IMR-90 (cell line): ENCODE results near the gene ADCK2. TPM values are rescaled to one million over a fixed set of nuclear protein-coding genes. Genes with fewer than 3 reads are reported as not detected.

Experiments
- ATAC-seq: fragments of 200-7000 bp; cut with Tn5 transposase; 2 replicates; pipeline ENCODE4 v1.9.1; 2020; ENCODE audit warnings: low read depth, mild to moderate bottlenecking, moderate library complexity
- BruUV-seq: library from RNA; stranded (reverse); fragments of 400-500 nt; replicated peaks from 2 replicates; lab custom pipeline; 2021; lab: Mats Ljungman, UMichigan
- CTCF ChIA-PET: fragments of 300-600 bp; formaldehyde crosslinking; extraction: SDS; loops from one replicate; lab custom pipeline; 2021; ENCODE audit warnings: antibody characterized with exemption; lab: Yijun Ruan, JAX
- POLR2A ChIA-PET: fragments of 300-600 bp; sonication (Branson Sonifier 250); formaldehyde crosslinking; loops from one replicate; lab custom pipeline; 2022; ENCODE audit warnings: antibody characterized with exemption; ENCODE audit not compliant: unreplicated experiment; lab: Charles Lee
- DNase-seq: peaks from one replicate; pipeline ENCODE4 v3.0.0; 2013
- H2AFZ ChIP-seq: replicated peaks from 2 replicates; pipeline ENCODE3; 2013; ENCODE audit warnings: low read length, mild to moderate bottlenecking; ENCODE audit not compliant: poor library complexity
- H2AK5ac ChIP-seq: 2 replicates; pipeline ENCODE4 v1.6.1; 2013; ENCODE audit warnings: low read depth, low read length, inconsistent platforms
- H2AK9ac ChIP-seq: replicated peaks from 2 replicates; pipeline ENCODE3; 2013; ENCODE audit warnings: mild to moderate bottlenecking, low read depth, low read length, moderate library complexity; ENCODE audit not compliant: poor library complexity
- H2BK120ac ChIP-seq: 2 replicates; pipeline ENCODE4 v1.6.1; 2013; ENCODE audit warnings: low read depth, low read length, inconsistent platforms
- H2BK15ac ChIP-seq: 3 replicates; pipeline ENCODE4 v1.6.1; 2013; ENCODE audit warnings: low read depth, low read length, inconsistent platforms
- H2BK20ac ChIP-seq: 2 replicates; pipeline ENCODE4 v1.6.1; 2013; ENCODE audit warnings: low read depth, mild to moderate bottlenecking, inconsistent platforms, low read length, moderate library complexity
- H2BK5ac ChIP-seq: 2 replicates; pipeline ENCODE4 v1.6.1; 2013; ENCODE audit warnings: mild to moderate bottlenecking, low read depth, low read length, inconsistent platforms; ENCODE audit not compliant: poor library complexity, severe bottlenecking
- H3K14ac ChIP-seq: replicated peaks from 2 replicates; pipeline ENCODE4 v1.6.1; 2013; ENCODE audit warnings: low read depth, low read length, inconsistent platforms
- H3K18ac ChIP-seq: 2 replicates; pipeline ENCODE4 v1.6.1; 2013; ENCODE audit warnings: low read depth, low read length, control low read depth
- H3K23ac ChIP-seq: 2 replicates; pipeline ENCODE4 v1.6.1; 2013; ENCODE audit warnings: low read depth, low read length, inconsistent platforms
- H3K27ac ChIP-seq: 2 replicates; pipeline ENCODE4 v1.5.1; 2013; ENCODE audit warnings: mild to moderate bottlenecking, control low read depth, low read length; ENCODE audit not compliant: insufficient read depth
- H3K27me3 ChIP-seq: 2 replicates; pipeline ENCODE4 v1.6.1; 2013; ENCODE audit warnings: low read length; ENCODE audit not compliant: control insufficient read depth, insufficient read depth
- H3K36me3 ChIP-seq: 2 replicates; pipeline ENCODE4 v1.6.1; 2013; ENCODE audit warnings: low read length, mixed read lengths; ENCODE audit not compliant: control insufficient read depth, insufficient read depth
- H3K4ac ChIP-seq: 2 replicates; pipeline ENCODE4 v1.6.1; 2013; ENCODE audit warnings: low read depth, low read length, inconsistent platforms
- H3K4me1 ChIP-seq: 2 replicates; pipeline ENCODE4 v1.6.1; 2013; ENCODE audit warnings: low read length, mixed read lengths; ENCODE audit not compliant: control insufficient read depth, insufficient read depth
- H3K4me2 ChIP-seq: 2 replicates; pipeline ENCODE4 v1.6.1; 2013; ENCODE audit warnings: low read depth, mild to moderate bottlenecking, control low read depth, low read length, moderate library complexity
- H3K4me3 ChIP-seq: 2 replicates; pipeline ENCODE4 v1.5.1; 2013; ENCODE audit warnings: low read depth, mild to moderate bottlenecking, control low read depth, low read length, moderate library complexity; ENCODE audit not compliant: insufficient read depth
- H3K56ac ChIP-seq: 2 replicates; pipeline ENCODE4 v1.6.1; 2013; ENCODE audit warnings: low read length, inconsistent platforms; ENCODE audit not compliant: insufficient read depth; ENCODE audit errors: extremely low read depth
- H3K79me1 ChIP-seq, 2 experiments: 2 replicates each; pipeline ENCODE4 v1.6.1; 2013; ENCODE audit warnings: low read length in 2 of 2, inconsistent platforms in 1 of 2, low read depth in 1 of 2
- H3K9ac ChIP-seq: 2 replicates; pipeline ENCODE4 v1.6.1; 2013; ENCODE audit warnings: low read depth, low read length, control low read depth
- H3K9me1 ChIP-seq: 2 replicates; pipeline ENCODE4 v1.6.1; 2013; ENCODE audit warnings: low read length, inconsistent platforms; ENCODE audit not compliant: insufficient read depth
- H3K9me3 ChIP-seq: 2 replicates; pipeline ENCODE4 v1.6.1; 2013; ENCODE audit warnings: low read length; ENCODE audit not compliant: control insufficient read depth, insufficient read depth
- H4K20me1 ChIP-seq: 2 replicates; pipeline ENCODE4 v1.6.1; 2013; ENCODE audit warnings: low read length, inconsistent platforms; ENCODE audit not compliant: insufficient read depth
- H4K5ac ChIP-seq: 2 replicates; pipeline ENCODE4 v1.6.1; 2013; ENCODE audit warnings: mild to moderate bottlenecking, low read depth, low read length, control low read depth
- H4K8ac ChIP-seq, 2 experiments: 2 replicates each; pipeline ENCODE4 v1.6.1; 2013; ENCODE audit warnings: low read depth in 2 of 2, low read length in 2 of 2, control low read depth in 1 of 2, inconsistent platforms in 1 of 2
- H4K91ac ChIP-seq: 2 replicates; pipeline ENCODE4 v1.6.1; 2013; ENCODE audit warnings: low read depth, low read length, inconsistent platforms; ENCODE audit not compliant: insufficient read depth
- BHLHE40 ChIP-seq: fragments of 150-350 bp; IDR thresholded peaks from 2 replicates; pipeline ENCODE4 v1.6.1; 2016; ENCODE audit warnings: mild to moderate bottlenecking, low read depth, low read length
- CEBPB ChIP-seq: IDR thresholded peaks from 2 replicates; pipeline ENCODE4 v1.6.1; 2012; ENCODE audit warnings: low read depth, low read length, improper control_type of control experiment
- FOS ChIP-seq: fragments of 150-350 bp; IDR thresholded peaks from 2 replicates; pipeline ENCODE4 v1.6.1; 2016; ENCODE audit warnings: low read depth, low read length
- MAZ ChIP-seq: IDR thresholded peaks from 2 replicates; pipeline ENCODE4 v1.6.1; 2012; ENCODE audit warnings: low read depth, mild to moderate bottlenecking, low read length, improper control_type of control experiment, moderate library complexity, borderline replicate concordance
- MXI1 ChIP-seq: IDR thresholded peaks from 2 replicates; pipeline ENCODE4 v1.6.1; 2012; ENCODE audit warnings: low read depth, mild to moderate bottlenecking, low read length, moderate library complexity, borderline replicate concordance
- POLR2A ChIP-seq: IDR thresholded peaks from 2 replicates; pipeline ENCODE4 v1.6.1; 2012; ENCODE audit warnings: mild to moderate bottlenecking, low read depth, low read length
- RAD21 ChIP-seq: IDR thresholded peaks from 2 replicates; pipeline ENCODE4 v1.6.1; 2012; ENCODE audit warnings: low read length, improper control_type of control experiment
- SMC3 ChIP-seq: fragments of 150-350 bp; IDR thresholded peaks from 2 replicates; pipeline ENCODE4 v1.6.1; 2016; ENCODE audit warnings: low read depth, mild to moderate bottlenecking, antibody characterized with exemption, low read length, moderate library complexity
- USF2 ChIP-seq: fragments of 150-350 bp; IDR thresholded peaks from 2 replicates; pipeline ENCODE4 v1.6.1; 2017; ENCODE audit warnings: mild to moderate bottlenecking, antibody characterized with exemption, low read length, low read depth
- WGBS, 2 experiments: methylation state at CpG; one replicate each; pipeline versions ENCODE4 v1.1.5 to v1.1.7; 2013; ENCODE audit warnings: missing lambda C conversion rate in 2 of 2; ENCODE audit not compliant: insufficient read length in 1 of 2; ENCODE audit errors: extremely low coverage in 2 of 2; 5-methylcytosine and 5-hydroxymethylcytosine counted together
- dilution Hi-C: fragments of 300-500 bp; cut with HindIII; formaldehyde crosslinking; loops from one replicate; pipeline ENCODE4 v1.14.3; 2018; ENCODE audit warnings: low sequenced_read_pairs; ENCODE audit not compliant: unreplicated experiment
- in situ Hi-C: fragments of 300-500 bp; cut with MboI; formaldehyde crosslinking; loops from 3 replicates; pipeline ENCODE4 v1.14.3; 2019; ENCODE audit warnings: low sequenced_read_pairs, inconsistent platforms, mixed read lengths
- intact Hi-C: fragments of 100-400 bp; cut with micrococcal nuclease; formaldehyde crosslinking; loops from 2 replicates; pipeline ENCODE4 v1.10.0; 2022
- polyA plus RNA-seq, 3 experiments: library from polyadenylated mRNA; depleted of rRNA; stranded (reverse); fragments of >200 nt; gene quantifications; 2 replicates each; pipeline ENCODE4 v1.2.3, GENCODE V29; 2012; ENCODE audit warnings: low replicate concordance in 1 of 3
- total RNA-seq: library from RNA; depleted of rRNA; stranded (reverse); fragments of >200 nt; gene quantifications from 2 replicates; pipeline ENCODE4 v1.2.3, GENCODE V29; 2012
- TF ChIP-seq, protein P1 (sequence below): conservative IDR thresholded peaks from 2 replicates; pipeline ENCODE4 v1.5.1; 2012; ENCODE audit warnings: mild to moderate bottlenecking, low read depth, low read length, improper control_type of control experiment

ADCK2 gene
- total and polyA plus RNA-seq, 2 of the 4 experiments (the other 2 are of a cell fraction), result 7.1 to 10.0 TPM

DNA sequence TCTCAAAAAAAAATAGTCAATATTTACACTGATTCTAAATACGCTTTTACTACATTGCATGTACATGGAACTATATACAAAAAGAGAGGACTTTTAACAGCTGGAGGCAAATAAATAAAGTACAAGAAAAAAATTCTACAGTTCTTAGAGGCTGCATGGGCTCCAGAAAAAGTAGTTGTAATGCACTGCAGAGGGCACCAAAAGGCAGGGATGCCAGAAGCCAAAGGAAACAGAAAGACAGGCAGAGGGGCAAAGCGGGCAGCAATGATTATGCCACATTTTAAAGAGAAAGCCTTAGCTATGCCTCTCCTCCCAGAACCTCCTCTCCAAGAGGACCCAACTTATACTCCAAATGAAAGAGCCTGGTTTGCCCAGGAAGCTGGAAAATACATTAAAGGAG is 11.6 kb upstream of the ADCK2 start:
- Histone ChIP-seq H3K4me2 (peak overlapping the region; percentile 18; the same call in 1 of the 2 replicates), H3K4me3 (no peak overlapping the region), H3K23ac (no peak overlapping the region), H3K9me3 (no peaks in the 10 kb centered on the region), H3K27me3 (peaks cover 3% of the 10 kb centered on the region; the same call in 1 of the 2 replicates), H3K9me1 (no peaks in the 10 kb centered on the region), H3K27ac (no peak overlapping the region), H4K20me1 (no peaks in the 10 kb centered on the region), H2BK15ac (no peak overlapping the region), H4K5ac (no peak overlapping the region), H2AK9ac (no peak overlapping the region), H4K8ac (no peak overlapping the region), H3K9ac (no peak overlapping the region), H2BK120ac (no peak overlapping the region), H3K56ac (no peak overlapping the region), H2AFZ (no peak overlapping the region), H2BK20ac (no peak overlapping the region), H4K91ac (no peak overlapping the region), H2BK5ac (no peak overlapping the region), H3K18ac (no peak overlapping the region), H2AK5ac (no peak overlapping the region), H3K4me1 (peaks cover 4% of the 10 kb centered on the region; the same call in 1 of the 2 replicates), H3K14ac (no peak overlapping the region), H3K79me1 (no peaks in the 10 kb centered on the region), H3K36me3 (no peaks in the 10 kb centered on the region), H3K4ac (no peak overlapping the region)
- TF ChIP-seq SMC3 (peak; percentile 33; the same call in 1 of the 2 replicates), POLR2A (no peak), BHLHE40 (no peak), USF2 (no peak), MAZ (no peak), FOS (no peak), RAD21 (peak; percentile 43), MXI1 (no peak), CEBPB (no peak)
- TF ChIP-seq, protein P1, sequence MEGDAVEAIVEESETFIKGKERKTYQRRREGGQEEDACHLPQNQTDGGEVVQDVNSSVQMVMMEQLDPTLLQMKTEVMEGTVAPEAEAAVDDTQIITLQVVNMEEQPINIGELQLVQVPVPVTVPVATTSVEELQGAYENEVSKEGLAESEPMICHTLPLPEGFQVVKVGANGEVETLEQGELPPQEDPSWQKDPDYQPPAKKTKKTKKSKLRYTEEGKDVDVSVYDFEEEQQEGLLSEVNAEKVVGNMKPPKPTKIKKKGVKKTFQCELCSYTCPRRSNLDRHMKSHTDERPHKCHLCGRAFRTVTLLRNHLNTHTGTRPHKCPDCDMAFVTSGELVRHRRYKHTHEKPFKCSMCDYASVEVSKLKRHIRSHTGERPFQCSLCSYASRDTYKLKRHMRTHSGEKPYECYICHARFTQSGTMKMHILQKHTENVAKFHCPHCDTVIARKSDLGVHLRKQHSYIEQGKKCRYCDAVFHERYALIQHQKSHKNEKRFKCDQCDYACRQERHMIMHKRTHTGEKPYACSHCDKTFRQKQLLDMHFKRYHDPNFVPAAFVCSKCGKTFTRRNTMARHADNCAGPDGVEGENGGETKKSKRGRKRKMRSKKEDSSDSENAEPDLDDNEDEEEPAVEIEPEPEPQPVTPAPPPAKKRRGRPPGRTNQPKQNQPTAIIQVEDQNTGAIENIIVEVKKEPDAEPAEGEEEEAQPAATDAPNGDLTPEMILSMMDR, result peak; percentile 41
- dilution Hi-C loops (no loop called here), intact Hi-C loops (loop anchor here (1.0 kb wide), 2 partner anchors 351 to 872 kb away; no protein-coding TSS in a partner anchor), in situ Hi-C loops (no loop called here)
- ChIA-PET CTCF (interaction anchor here (1.1 kb wide), 1 partner anchor 8 kb away, joined by 3 read pairs; no protein-coding TSS in a partner anchor), POLR2A (interaction anchor here (0.6 kb wide), 1 partner anchor 243 kb away, joined by 17 read pairs; no protein-coding TSS in a partner anchor)
- DNase-seq, result peak; percentile 31
- WGBS, 2 experiments, result no CpG with 5 or more reads among the region's 2 CpGs
- no TSS peak for BruUV-seq
- peak; percentile 42 for ATAC-seq
